HG03571 (cell line): Measurements from ENCODE around the gene GNAI2.
"Not testable (repeated sequence)": the region's sequence is repeated elsewhere in the genome, so short reads cannot be mapped to it uniquely, and the experiment has no call there.

ENCODE experiments used
- ATAC-seq: cut with Tn5 transposase; IDR thresholded peaks from one replicate; pipeline ENCODE4 v1.9.1; 2021; ENCODE audit not compliant: unreplicated experiment

The GNAI2 gene

GRCh38 chr3:50275141-50275995, 39.4 kb downstream of the GNAI2 start:
- ATAC-seq, result no peak

GRCh38 chr3:50275996-50276761, 40.2 kb downstream of the GNAI2 start:
- no peak for ATAC-seq

- ATAC-seq, result no peak
Observed at GRCh38 chr3:50276762-50277101, 40.7 kb downstream of the GNAI2 start.

- no peak for ATAC-seq
Observed at GRCh38 chr3:50278123-50278879, 42.3 kb downstream of the GNAI2 start.

- no peak for ATAC-seq
Observed at GRCh38 chr3:50278880-50279224, 42.8 kb downstream of the GNAI2 start, which contains the start of gene LSMEM2. TSS of gene LSMEM2 (plus strand) at chr3:50279087. CDS start at chr3:50279114, 27 bp downstream.

GRCh38 chr3:50279255-50280016, 43.4 kb downstream of the GNAI2 start:
- ATAC-seq, result no peak

- not testable (repeated sequence) for ATAC-seq
Observed at GRCh38 chr3:50284121-50284520, 48.1 kb downstream of the GNAI2 start.

GRCh38 chr3:50286322-50287227, 50.6 kb downstream of the GNAI2 start:
- ATAC-seq, result no peak

- no peak for ATAC-seq
Observed at GRCh38 chr3:50287262-50287661, 51.3 kb downstream of the GNAI2 start.

GRCh38 chr3:50288387-50289007, 52.5 kb downstream of the GNAI2 start:
- ATAC-seq, result no peak

- ATAC-seq, result no peak
Observed at GRCh38 chr3:50289130-50289529, 53.1 kb downstream of the GNAI2 start.

- no peak for ATAC-seq
Observed at GRCh38 chr3:50290161-50290641, 54.2 kb downstream of the GNAI2 start.

GRCh38 chr3:50292159-50293078, 56.4 kb downstream of the GNAI2 start, which contains the start of gene IFRD2:
TSS of gene IFRD2 (minus strand) at chr3:50292429. CDS start at chr3:50292274, 155 bp downstream.
- ATAC-seq, result peak; percentile 91

- ATAC-seq, result no peak
Observed at GRCh38 chr3:50293079-50293801, 57.2 kb downstream of the GNAI2 start.

GRCh38 chr3:50294089-50294488, 58.1 kb downstream of the GNAI2 start:
- no peak for ATAC-seq

GRCh38 chr3:50294492-50295403, 58.7 kb downstream of the GNAI2 start:
- ATAC-seq, result no peak
